Heart left ventricle (tissue), 13 donors: ENCODE measurements around the gene UROC1.

ENCODE experiments used
- CTCF ChIP-seq, 12 donors: fragments of 200-600 bp; sonication (generic) in 4 of 12; IDR thresholded peaks; one replicate each; pipeline versions ENCODE4 v1.5.0 to v1.8.0; 2018 to 2022; ENCODE audit warnings: antibody characterized with exemption in 12 of 12, mild to moderate bottlenecking in 5 of 12
- POLR2A ChIP-seq, 2 donors: fragments of 450-650 bp; IDR thresholded peaks; one replicate each; pipeline ENCODE4 v1.6.1; 2017; ENCODE audit warnings: antibody characterized with exemption in 2 of 2, mild to moderate bottlenecking in 2 of 2, moderate library complexity in 2 of 2
- donor health status: ischemic (EF 13 %, LVEDD 7.1; RV severe dilation, severe dysfunction).
- donor health status: DM: no; HTN: yes; CAD: no.
- donor health status: DM: no; HTN: no; CAD: no.
- donor health status: ischemic (EF 25% LVEDD 6.9; RV normal size, moderate dysfunction).
- donor health status: ischemic (EF 25% LVEDD 5.7; RV mildly dilated, moderate dysfunction).
- donor health status: ischemic (EF 35%, LVEDD 5.7; RV mildly dilated, moderate dysfunction).
- donor health status: nonischemic (EF 11% LVEDD 7.7; RV severe dilation, severe dysfunction).
- donor health status: DM: yes; HTN: yes; CAD: no.
- donor health status: PGD.
- donor health status: ischemic (EF 29% LVEDD 5.4; RV normal size, mild dysfunction).
- donor health status: nonischemic (EF 23%, LVEDD 6.1; RV moderate dilation, normal function).

GRCh38 chr3:126527006-126527405 is 9.4 kb upstream of the UROC1 start:
- TF ChIP-seq POLR2A (IDR thresholded peaks at IDR 0.05) (no peak), CTCF (IDR thresholded peaks at IDR 0.05) (no peak)
